H1 (cell line): ENCODE results near the gene KIF26B.

Experiments
- BCL11A ChIP-seq, 2 experiments: IDR thresholded peaks; one replicate each; pipeline ENCODE4 v1.6.1; 2011; ENCODE audit warnings: low read depth in 2 of 2, low read length in 2 of 2, mild to moderate bottlenecking in 2 of 2
- CBX8 ChIP-seq: fragments of 300-800, 300-1000 bp; sonication (generic); IDR thresholded peaks from 2 replicates; pipeline ENCODE4 v1.7.1; 2016; ENCODE audit warnings: low read depth, low read length, borderline replicate concordance
- CEBPB ChIP-seq: IDR thresholded peaks from 2 replicates; pipeline ENCODE4 v1.6.1; 2012; ENCODE audit warnings: low read depth, low read length
- CTCF ChIP-seq, 3 experiments: IDR thresholded peaks; 1 replicate in 2 of 3; 2 replicates in 1 of 3; pipeline versions ENCODE4 v1.5.1 to v1.6.1; 2011; ENCODE audit warnings: low read length in 3 of 3, mild to moderate bottlenecking in 3 of 3, inconsistent platforms in 2 of 3, low read depth in 1 of 3, moderate library complexity in 1 of 3; ENCODE audit not compliant: insufficient read depth in 1 of 3; ENCODE audit errors: control extremely low read depth in 1 of 3
- EP300 ChIP-seq, 2 experiments: IDR thresholded peaks; 1 replicate in 1 of 2; 2 replicates in 1 of 2; pipeline ENCODE4 v1.6.1; 2011 to 2012; ENCODE audit warnings: low read depth in 2 of 2, low read length in 2 of 2, mild to moderate bottlenecking in 2 of 2, borderline replicate concordance in 1 of 2, inconsistent platforms in 1 of 2, moderate library complexity in 1 of 2
- EZH2 ChIP-seq: fragments of 200-600 bp; sonication (generic); IDR thresholded peaks from 2 replicates; pipeline ENCODE4 v1.7.1; 2012; ENCODE audit warnings: low read depth, mild to moderate bottlenecking, moderate library complexity, low read length, inconsistent platforms; ENCODE audit not compliant: severe bottlenecking
- JUN ChIP-seq: IDR thresholded peaks from 2 replicates; pipeline ENCODE4 v1.6.1; 2011; ENCODE audit warnings: low read depth, mild to moderate bottlenecking, improper control_type of control experiment, low read length
- POLR2A ChIP-seq, 2 experiments: IDR thresholded peaks; 1 replicate in 1 of 2; 2 replicates in 1 of 2; pipeline ENCODE4 v1.6.1; 2011; ENCODE audit warnings: low read depth in 2 of 2, low read length in 2 of 2, mild to moderate bottlenecking in 2 of 2; ENCODE audit errors: control extremely low read depth in 1 of 2
- POLR2AphosphoS5 ChIP-seq: IDR thresholded peaks from 2 replicates; pipeline ENCODE4 v1.6.1; 2011; ENCODE audit warnings: low read depth, low read length
- RAD21 ChIP-seq, 2 experiments: IDR thresholded peaks in 1 of 2; conservative IDR thresholded peaks in 1 of 2; 2 replicates each; pipeline ENCODE4 v1.6.1; 2011; ENCODE audit warnings: low read depth in 2 of 2, low read length in 2 of 2, improper control_type of control experiment in 1 of 2, inconsistent platforms in 1 of 2, mild to moderate bottlenecking in 1 of 2, moderate library complexity in 1 of 2
- SIX5 ChIP-seq: IDR thresholded peaks from 2 replicates; pipeline ENCODE4 v1.6.1; 2011; ENCODE audit warnings: mild to moderate bottlenecking, low read depth, low read length
- TCF12 ChIP-seq: IDR thresholded peaks from 2 replicates; pipeline ENCODE4 v1.6.1; 2011; ENCODE audit warnings: low read depth, mild to moderate bottlenecking, low read length
- YY1 ChIP-seq: IDR thresholded peaks from 2 replicates; pipeline ENCODE4 v1.6.1; 2011; ENCODE audit warnings: low read depth, mild to moderate bottlenecking, low read length
- ZNF274 ChIP-seq: IDR thresholded peaks from 2 replicates; pipeline ENCODE4 v1.7.0; 2012; ENCODE audit warnings: low read length, borderline replicate concordance; ENCODE audit errors: extremely low read depth

GRCh38 chr1:245608271-245608670 is 453.5 kb downstream of the KIF26B start:
- TF ChIP-seq RAD21 (IDR thresholded peaks at IDR 0.05 in 1 of 2, conservative IDR thresholded peaks at IDR 0.05 in 1 of 2; ENCODE audit: low read depth in 2 of 2, low read length in 2 of 2), result no peak
- no peak for TF ChIP-seq TCF12
- TF ChIP-seq CTCF (IDR thresholded peaks at IDR 0.05; ENCODE audit: control extremely low read depth in 1 of 3, insufficient read depth in 1 of 3, low read depth in 1 of 3, low read length in 3 of 3), result no peak
- no peak for TF ChIP-seq EP300 (IDR thresholded peaks at IDR 0.05; ENCODE audit: borderline replicate concordance in 1 of 2, low read depth in 2 of 2, low read length in 2 of 2)
- no peak for TF ChIP-seq EZH2
- TF ChIP-seq YY1, result no peak
- no peak for TF ChIP-seq SIX5
- no peak for TF ChIP-seq CEBPB
- no peak for TF ChIP-seq POLR2AphosphoS5
- no peak for TF ChIP-seq BCL11A (IDR thresholded peaks at IDR 0.05; ENCODE audit: low read depth in 2 of 2, low read length in 2 of 2)
- TF ChIP-seq POLR2A (IDR thresholded peaks at IDR 0.05; ENCODE audit: control extremely low read depth in 1 of 2, low read depth in 2 of 2, low read length in 2 of 2), result no peak
- no peak for TF ChIP-seq ZNF274
- no peak for TF ChIP-seq CBX8
- no peak for TF ChIP-seq JUN
